Stomach (tissue), 9 donors: ENCODE data around the gene MKLN1. TPM values are rescaled to one million over a fixed set of nuclear protein-coding genes. Genes with fewer than 3 reads are reported as not detected.
A peak's percentile ranks its signal among the peaks of the same experiment; 100 is the strongest.

Source experiments
- DNase-seq, 2 donors: peaks; one replicate each; pipeline versions ENCODE4 v3.0.0 to v3.0.0-alpha.2; 2013 to 2019
- H3K27ac ChIP-seq, 5 donors: fragments of 200-600 bp in 4 of 5; sonication (generic) in 4 of 5; one replicate each; pipeline ENCODE4 v1.5.1; 2013 to 2019; ENCODE audit warnings: mild to moderate bottlenecking in 1 of 5, moderate library complexity in 1 of 5
- H3K27me3 ChIP-seq, 3 donors: fragments of 200-600 bp; sonication (generic); one replicate each; pipeline ENCODE4 v1.5.1; 2017 to 2019; ENCODE audit warnings: mixed run types in 1 of 3
- H3K36me3 ChIP-seq, 4 donors: fragments of 200-600 bp; sonication (generic); 1 replicate in 3 of 4; 2 replicates in 1 of 4; pipeline ENCODE4 v1.5.1; 2016 to 2019
- H3K4me1 ChIP-seq, 4 donors: fragments of 200-600 bp; sonication (generic); one replicate each; pipeline ENCODE4 v1.5.1; 2016 to 2019
- H3K4me3 ChIP-seq, 4 donors: fragments of 200-600 bp; sonication (generic) in 3 of 4; one replicate each; pipeline ENCODE4 v1.5.1; 2016 to 2019; ENCODE audit warnings: mild to moderate bottlenecking in 1 of 4
- H3K9me3 ChIP-seq, 4 donors: fragments of 200-600 bp; sonication (generic); one replicate each; pipeline ENCODE4 v1.5.1; 2016 to 2019
- EP300 ChIP-seq: sonication (generic); formaldehyde crosslinking; IDR thresholded peaks from one replicate; pipeline ENCODE4 v1.6.1; 2017; ENCODE audit warnings: antibody characterized with exemption
- POLR2A ChIP-seq, 4 donors: fragments of 450-650 bp; IDR thresholded peaks; one replicate each; pipeline ENCODE4 v1.6.1; 2016; ENCODE audit warnings: antibody characterized with exemption in 4 of 4, control low read depth in 2 of 4, mild to moderate bottlenecking in 1 of 4, moderate library complexity in 1 of 4
- POLR2AphosphoS5 ChIP-seq, 3 donors: sonication (generic); formaldehyde crosslinking; IDR thresholded peaks; one replicate each; pipeline ENCODE4 v1.6.1; 2016; ENCODE audit warnings: antibody characterized with exemption in 3 of 3
- WGBS, 5 donors: extraction: QIAGEN DNeasy Blood & Tissue Kit in 3 of 5; methylation state at CpG; one replicate each; pipeline versions ENCODE4 v1.1.5 to v1.1.7; 2013 to 2018; 5-methylcytosine and 5-hydroxymethylcytosine counted together
- intact Hi-C: fragments of 100-400 bp; cut with DNase I; formaldehyde crosslinking; loops from one replicate; pipeline ENCODE4 v1.15.1; 2023; ENCODE audit warnings: low total_unique reads
- polyA plus RNA-seq, 3 donors: library from polyadenylated mRNA; stranded (reverse); fragments of 200-250 nt; gene quantifications; one replicate each; pipeline ENCODE4 v1.2.3, GENCODE V29; 2013
- total RNA-seq, 5 donors: library from RNA; depleted of rRNA; stranded (reverse); fragments of >200 nt; gene quantifications; one replicate each; pipeline versions ENCODE4 v1.1.0 to v1.2.3, GENCODE V29; 2014 to 2016
- TF ChIP-seq, protein P1 (sequence below), 7 experiments: fragments of 450-650 bp in 4 of 7; fragments of 200-600 bp in 3 of 7; sonication (generic) in 3 of 7; IDR thresholded peaks; one replicate each; pipeline ENCODE4 v1.5.1; 2016 to 2019; ENCODE audit warnings: antibody characterized with exemption in 7 of 7, control low read depth in 2 of 7, mild to moderate bottlenecking in 1 of 7
- donor health status: healthy with polysubstance abuse.
- donor health status: Bipolar disorder and iron deficiency.
- donor health status: healthy.

Gene MKLN1
- total and polyA plus RNA-seq, 8 donors, result 9.4 to 147 (median 30.8) TPM

- WGBS, 5 donors, result 94 to 100% (median 98%) methylated on average over 1 of the region's 1 CpG
- H3K4me3 ChIP-seq, result no peak overlapping the region
Measured at GRCh38 chr7:131390275-131390674, 62.6 kb downstream of the MKLN1 start.

DNA sequence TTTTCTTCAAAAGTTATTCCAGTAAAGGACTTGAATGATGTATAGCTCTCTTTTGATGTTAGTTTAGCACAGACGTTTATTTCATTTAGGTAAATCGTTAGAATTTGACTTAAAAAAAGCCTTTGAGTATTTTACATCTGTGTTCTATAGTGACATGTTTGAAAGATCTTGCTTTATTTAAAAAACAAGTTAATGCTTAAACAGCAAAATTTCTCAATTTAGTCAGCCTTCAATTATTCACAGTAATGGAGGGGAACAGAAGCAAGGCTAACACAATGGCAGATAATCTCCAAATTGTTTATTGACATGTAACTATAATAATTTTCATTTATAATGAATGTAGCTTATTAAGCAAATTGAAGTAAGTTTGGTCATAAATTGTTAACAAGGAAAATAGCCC, 63.5 kb downstream of the MKLN1 start:
- Histone ChIP-seq H3K9me3 (no peaks in the 10 kb centered on the region), H3K4me3 (no peak overlapping the region), H3K36me3 (peaks cover 0 to 18% (median 5%) of the 10 kb centered on the region in 4 donors), H3K27me3 (no peaks in the 10 kb centered on the region), H3K4me1 (peaks cover 0 to 20% (median 4%) of the 10 kb centered on the region in 4 donors), H3K27ac (no peak overlapping the region)
- TF ChIP-seq POLR2AphosphoS5 (IDR thresholded peaks at IDR 0.05) (no peak), POLR2A (IDR thresholded peaks at IDR 0.05) (no peak), EP300 (no peak)
- TF ChIP-seq, protein P1, sequence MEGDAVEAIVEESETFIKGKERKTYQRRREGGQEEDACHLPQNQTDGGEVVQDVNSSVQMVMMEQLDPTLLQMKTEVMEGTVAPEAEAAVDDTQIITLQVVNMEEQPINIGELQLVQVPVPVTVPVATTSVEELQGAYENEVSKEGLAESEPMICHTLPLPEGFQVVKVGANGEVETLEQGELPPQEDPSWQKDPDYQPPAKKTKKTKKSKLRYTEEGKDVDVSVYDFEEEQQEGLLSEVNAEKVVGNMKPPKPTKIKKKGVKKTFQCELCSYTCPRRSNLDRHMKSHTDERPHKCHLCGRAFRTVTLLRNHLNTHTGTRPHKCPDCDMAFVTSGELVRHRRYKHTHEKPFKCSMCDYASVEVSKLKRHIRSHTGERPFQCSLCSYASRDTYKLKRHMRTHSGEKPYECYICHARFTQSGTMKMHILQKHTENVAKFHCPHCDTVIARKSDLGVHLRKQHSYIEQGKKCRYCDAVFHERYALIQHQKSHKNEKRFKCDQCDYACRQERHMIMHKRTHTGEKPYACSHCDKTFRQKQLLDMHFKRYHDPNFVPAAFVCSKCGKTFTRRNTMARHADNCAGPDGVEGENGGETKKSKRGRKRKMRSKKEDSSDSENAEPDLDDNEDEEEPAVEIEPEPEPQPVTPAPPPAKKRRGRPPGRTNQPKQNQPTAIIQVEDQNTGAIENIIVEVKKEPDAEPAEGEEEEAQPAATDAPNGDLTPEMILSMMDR (IDR thresholded peaks at IDR 0.05), result no peak
- DNase-seq, result no peak
- intact Hi-C loops, result no loop called here
- WGBS, 5 donors, result 89 to 94% (median 93%) methylated on average over 2 of the region's 2 CpGs

More at GRCh38 chr7:131390275-131390674, 62.6 kb downstream of the MKLN1 start:
- no peaks in the 10 kb centered on the region for H3K27me3 ChIP-seq
- intact Hi-C loops, result no loop called here
- peaks cover 0 to 29% (median 8%) of the 10 kb centered on the region in 4 donors for H3K4me1 ChIP-seq
- H3K9me3 ChIP-seq, result no peaks in the 10 kb centered on the region
- no peak for DNase-seq
- TF ChIP-seq, protein P1 (IDR thresholded peaks at IDR 0.05), result no peak
- no peak for TF ChIP-seq POLR2A (IDR thresholded peaks at IDR 0.05)
- H3K27ac ChIP-seq, result no peak overlapping the region
- H3K36me3 ChIP-seq, result peaks cover 0 to 18% (median 5%) of the 10 kb centered on the region in 4 donors

DNA sequence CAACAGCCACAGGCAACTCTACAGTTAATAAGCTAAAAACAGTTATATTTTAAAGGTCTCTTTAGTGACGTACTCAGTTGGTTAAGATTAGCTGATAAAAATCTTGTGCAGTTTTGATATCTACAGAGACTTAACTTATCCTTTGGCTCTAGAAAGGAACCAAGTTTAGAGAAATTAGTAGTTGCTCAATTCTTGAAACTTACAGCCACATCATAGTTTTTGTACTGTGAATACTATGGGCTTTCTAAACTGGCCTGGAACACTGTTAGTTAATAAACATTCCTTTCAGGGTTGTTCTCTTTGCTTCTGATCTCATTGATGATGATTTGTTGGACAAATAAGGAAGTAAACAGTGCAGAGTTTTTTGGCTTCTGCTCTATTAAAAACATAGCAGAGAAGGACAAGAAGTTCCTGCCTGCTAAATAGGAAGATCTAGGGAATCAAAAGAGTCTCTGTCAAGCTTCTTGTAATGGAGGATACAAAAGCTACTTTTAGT, 73.1 kb downstream of the MKLN1 start:
- no peak for TF ChIP-seq POLR2A (IDR thresholded peaks at IDR 0.05)
- TF ChIP-seq POLR2AphosphoS5 (IDR thresholded peaks at IDR 0.05), result peak; percentile 23 to 74 (median 54)
- H3K9me3 ChIP-seq, result peaks cover 0 to 7% (median 5%) of the 10 kb centered on the region in 4 donors
- peaks cover 0 to 22% (median 19%) of the 10 kb centered on the region in 4 donors for H3K36me3 ChIP-seq
- H3K27ac ChIP-seq, result peak overlapping the region in 4 of 5 donors; percentile 54 to 77 (median 74)
- no peaks in the 10 kb centered on the region for H3K27me3 ChIP-seq
- no peak overlapping the region for H3K4me3 ChIP-seq
- intact Hi-C loops, result no loop called here
- peaks cover 9 to 58% (median 30%) of the 10 kb centered on the region in 4 donors for H3K4me1 ChIP-seq
- peak in 1 of 2 donors; percentile 23 for DNase-seq
- 6 to 32% (median 19%) methylated on average over 1 of the region's 1 CpG for WGBS, 5 donors

GRCh38 chr7:131401194-131401593, 73.5 kb downstream of the MKLN1 start:
- intact Hi-C loops, result no loop called here
- H3K27me3 ChIP-seq, result no peaks in the 10 kb centered on the region
- peak overlapping the region in 4 of 5 donors; percentile 54 to 77 (median 74) for H3K27ac ChIP-seq
- TF ChIP-seq, protein P1 (IDR thresholded peaks at IDR 0.05), result no peak
- TF ChIP-seq EP300 (no peak), POLR2AphosphoS5 (IDR thresholded peaks at IDR 0.05) (no peak), POLR2A (IDR thresholded peaks at IDR 0.05) (no peak)
- peaks cover 0 to 22% (median 19%) of the 10 kb centered on the region in 4 donors for H3K36me3 ChIP-seq
- H3K9me3 ChIP-seq, result peaks cover 0 to 7% (median 5%) of the 10 kb centered on the region in 4 donors
- DNase-seq, result no peak
- H3K4me1 ChIP-seq, result peaks cover 9 to 61% (median 32%) of the 10 kb centered on the region in 4 donors
- no peak overlapping the region for H3K4me3 ChIP-seq

GRCh38 chr7:131403322-131403721, 75.6 kb downstream of the MKLN1 start:
- H3K36me3 ChIP-seq, result peaks cover 0 to 18% (median 15%) of the 10 kb centered on the region in 4 donors

More at GRCh38 chr7:131403322-131403721, 75.6 kb downstream of the MKLN1 start:
- no peaks in the 10 kb centered on the region for H3K27me3 ChIP-seq
- H3K27ac ChIP-seq, result peak overlapping the region; percentile 20 to 77 (median 56)
- no peak for DNase-seq
- H3K4me1 ChIP-seq, result peaks cover 9 to 83% (median 48%) of the 10 kb centered on the region in 4 donors
- WGBS, 5 donors, result 29 to 69% (median 52%) methylated on average over 2 of the region's 2 CpGs
- H3K4me3 ChIP-seq, result no peak overlapping the region
- TF ChIP-seq POLR2AphosphoS5 (IDR thresholded peaks at IDR 0.05) (no peak), POLR2A (IDR thresholded peaks at IDR 0.05) (no peak), EP300 (no peak)
- TF ChIP-seq, protein P1 (IDR thresholded peaks at IDR 0.05), result no peak
- peaks cover 0 to 7% (median 5%) of the 10 kb centered on the region in 4 donors for H3K9me3 ChIP-seq
- intact Hi-C loops, result no loop called here
